GM23338 (cell line): Measurements from ENCODE around the gene CNTRL. TPM values are rescaled to one million over a fixed set of nuclear protein-coding genes. Genes with fewer than 3 reads are reported as not detected.

Source experiments
- ATAC-seq: fragments of 200-7000 bp; cut with Tn5 transposase; 3 replicates; pipeline ENCODE4 v1.9.1; 2020
- DNase-seq: peaks from one replicate; pipeline ENCODE4 v3.0.0-alpha.2; 2015; ENCODE audit warnings: low spot score
- H2AFZ ChIP-seq: fragments of 200-600 bp; sonication (generic); 2 replicates; pipeline ENCODE4 v1.8.0; 2016; ENCODE audit warnings: antibody characterized with exemption, mild to moderate bottlenecking, moderate library complexity
- H3F3A ChIP-seq: fragments of 200-600 bp; sonication (generic); replicated peaks from 2 replicates; pipeline ENCODE4 v1.8.0; 2017; ENCODE audit warnings: antibody characterized with exemption, mixed run types, low read depth
- H3K27ac ChIP-seq: fragments of 200-600 bp; sonication (generic); 2 replicates; pipeline ENCODE4 v1.6.1; 2016; ENCODE audit warnings: low read depth
- H3K27me3 ChIP-seq: fragments of 200-600 bp; sonication (generic); 2 replicates; pipeline ENCODE4 v1.8.0; 2016; ENCODE audit warnings: mild to moderate bottlenecking, mixed run types, moderate library complexity; ENCODE audit not compliant: insufficient read depth
- H3K36me3 ChIP-seq: fragments of 200-600 bp; sonication (generic); 2 replicates; pipeline ENCODE4 v1.8.0; 2016; ENCODE audit warnings: mild to moderate bottlenecking; ENCODE audit not compliant: insufficient read depth
- H3K4me1 ChIP-seq: fragments of 200-600 bp; sonication (generic); 2 replicates; pipeline ENCODE4 v1.8.0; 2016; ENCODE audit warnings: mild to moderate bottlenecking, moderate library complexity; ENCODE audit not compliant: insufficient read depth
- H3K4me2 ChIP-seq: fragments of 200-600 bp; sonication (generic); 2 replicates; pipeline ENCODE4 v1.7.1; 2017; ENCODE audit warnings: mixed run types
- H3K4me3 ChIP-seq: fragments of 200-600 bp; sonication (generic); 2 replicates; pipeline ENCODE4 v1.6.1; 2016; ENCODE audit warnings: mixed run types
- H3K79me2 ChIP-seq: fragments of 200-600 bp; sonication (generic); replicated peaks from 2 replicates; pipeline ENCODE4 v1.8.0; 2017; ENCODE audit warnings: mild to moderate bottlenecking; ENCODE audit not compliant: insufficient read depth
- H3K9me2 ChIP-seq: fragments of 200-600 bp; sonication (generic); 2 replicates; pipeline ENCODE4 v1.8.0; 2017; ENCODE audit not compliant: insufficient read depth
- H4K20me1 ChIP-seq: fragments of 200-600 bp; sonication (generic); replicated peaks from 2 replicates; pipeline ENCODE4 v1.8.0; 2017; ENCODE audit warnings: mild to moderate bottlenecking; ENCODE audit not compliant: insufficient read depth
- H3K27ac Mint-ChIP-seq: 2 replicates; pipeline ENCODE4 v1.8.0; 2020; ENCODE audit warnings: inconsistent platforms, mild to moderate bottlenecking, moderate library complexity, mixed read lengths
- H3K27me3 Mint-ChIP-seq: 3 replicates; pipeline ENCODE4 v1.8.0; 2022; ENCODE audit warnings: low read depth, mild to moderate bottlenecking, moderate library complexity, mixed read lengths, inconsistent platforms; ENCODE audit not compliant: insufficient read depth, poor library complexity
- H3K36me3 Mint-ChIP-seq: 3 replicates; pipeline ENCODE4 v1.8.0; 2021; ENCODE audit warnings: low read depth, mild to moderate bottlenecking, inconsistent platforms, moderate library complexity, mixed read lengths
- H3K4me1 Mint-ChIP-seq: 3 replicates; pipeline ENCODE4 v1.8.0; 2020; ENCODE audit warnings: mild to moderate bottlenecking, inconsistent platforms, mixed read lengths
- H3K4me3 Mint-ChIP-seq: 3 replicates; pipeline ENCODE4 v1.8.0; 2021; ENCODE audit warnings: moderate library complexity, mild to moderate bottlenecking, inconsistent platforms, mixed read lengths
- H3K9me3 Mint-ChIP-seq: 3 replicates; pipeline ENCODE4 v1.8.0; 2020; ENCODE audit warnings: moderate library complexity, mild to moderate bottlenecking, inconsistent platforms, mixed read lengths
- CREB1 ChIP-seq: fragments of 250-450 bp; sonication (Bioruptor Pico); IDR thresholded peaks from 2 replicates; pipeline ENCODE4 v1.5.0; 2020; ENCODE audit warnings: low read depth, mild to moderate bottlenecking, moderate library complexity
- EZH2 ChIP-seq: fragments of 200-600 bp; sonication (generic); IDR thresholded peaks from one replicate; pipeline ENCODE4 v1.8.0; 2017; ENCODE audit warnings: antibody characterized with exemption, mild to moderate bottlenecking, low read depth; ENCODE audit not compliant: unreplicated experiment
- EZH2phosphoT487 ChIP-seq: fragments of 200-600 bp; sonication (generic); IDR thresholded peaks from one replicate; pipeline ENCODE4 v1.8.1; 2018; ENCODE audit warnings: antibody characterized with exemption; ENCODE audit not compliant: unreplicated experiment
- JUNB ChIP-seq: IDR thresholded peaks from one replicate; pipeline ENCODE4 v1.6.1; 2016; ENCODE audit warnings: antibody characterized with exemption; ENCODE audit not compliant: unreplicated experiment
- NANOG ChIP-seq: IDR thresholded peaks from 2 replicates; pipeline ENCODE4 v1.6.1; 2016; ENCODE audit warnings: antibody characterized with exemption, borderline replicate concordance
- POLR2AphosphoS5 ChIP-seq: IDR thresholded peaks from 2 replicates; pipeline ENCODE4 v1.6.1; 2016; ENCODE audit warnings: antibody characterized with exemption, low read depth
- STAT1 ChIP-seq: IDR thresholded peaks from one replicate; pipeline ENCODE4 v1.6.1; 2016; ENCODE audit warnings: antibody characterized with exemption; ENCODE audit not compliant: unreplicated experiment
- ZNF114 ChIP-seq: fragments of 250-450 bp; sonication (Bioruptor Pico); IDR thresholded peaks from 2 replicates; pipeline ENCODE4 v1.5.0; 2020; ENCODE audit warnings: mild to moderate bottlenecking, moderate library complexity
- ZNF331 ChIP-seq: fragments of 250-450 bp; sonication (Bioruptor Pico); IDR thresholded peaks from 2 replicates; pipeline ENCODE4 v1.5.0; 2020; ENCODE audit warnings: low read depth, mild to moderate bottlenecking, moderate library complexity
- polyA plus RNA-seq: library from polyadenylated mRNA; unstranded; fragments of >200 nt; fragmentation: Nextera tagmentation; extraction: Ambion mirVana; gene quantifications from 2 replicates; pipeline ENCODE4 v1.2.1, GENCODE V29; 2016
- total RNA-seq: library from RNA; depleted of rRNA; stranded (reverse); fragments of >200 nt; shearing (Covaris generic); gene quantifications from 2 replicates; pipeline ENCODE4 v1.2.3, GENCODE V29; 2014
- TF ChIP-seq, protein P1 (sequence below), 2 experiments: fragments of 200-600 bp in 1 of 2; sonication (generic) in 1 of 2; conservative IDR thresholded peaks; 2 replicates each; pipeline versions ENCODE4 v1.5.1 to v1.6.1; 2016 to 2017; ENCODE audit warnings: antibody characterized with exemption in 2 of 2, low read depth in 2 of 2, mild to moderate bottlenecking in 2 of 2, moderate library complexity in 1 of 2
- TF ChIP-seq, protein P2 (sequence below): IDR thresholded peaks from one replicate; pipeline ENCODE4 v1.6.1; 2018; ENCODE audit warnings: antibody characterized with exemption; ENCODE audit not compliant: unreplicated experiment
- TF ChIP-seq, protein P3 (sequence below): IDR thresholded peaks from 2 replicates; pipeline ENCODE4 v1.6.1; 2016; ENCODE audit warnings: antibody characterized with exemption
- TF ChIP-seq, protein P4 (sequence below): fragments of 250-450 bp; sonication (Bioruptor Pico); IDR thresholded peaks from 2 replicates; pipeline ENCODE4 v1.5.0; 2020; ENCODE audit warnings: mild to moderate bottlenecking, moderate library complexity

CNTRL gene
- total and polyA plus RNA-seq, 2 experiments from 2014 or later = 9.2 to 11.7 TPM

DNA sequence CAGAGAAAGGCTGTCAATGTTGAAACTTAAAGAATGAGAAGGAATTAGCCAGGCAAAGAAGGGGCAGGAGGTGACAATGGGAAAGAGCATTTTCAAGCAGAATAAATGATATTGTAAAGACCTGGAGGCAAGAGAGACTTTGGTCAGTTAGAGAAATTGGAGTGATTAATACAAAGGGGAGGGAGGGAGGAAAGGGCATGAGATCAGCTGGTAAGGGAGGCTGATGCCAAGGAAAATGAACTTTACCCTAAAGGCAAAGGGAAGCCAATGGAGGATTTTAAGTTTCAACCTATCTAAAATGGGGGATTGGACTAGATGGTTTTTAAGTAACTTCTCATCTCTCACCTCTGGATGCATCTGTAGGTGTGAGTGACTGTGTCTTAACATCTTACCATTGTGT lies 48.0 kb upstream of the CNTRL start:
- Histone ChIP-seq H3K27me3 (no peaks in the 10 kb centered on the region), H3K36me3 (no peaks in the 10 kb centered on the region), H4K20me1 (no peaks in the 10 kb centered on the region), H3K27ac (no peak overlapping the region), H3K4me3 (no peak overlapping the region), H2AFZ (peak overlapping the region; percentile 1; the same call in 1 of the 2 replicates), H3K79me2 (no peaks in the 10 kb centered on the region), H3F3A (no peaks in the 10 kb centered on the region), H3K4me2 (no peak overlapping the region), H3K4me1 (no peaks in the 10 kb centered on the region), H3K9me2 (no peaks in the 10 kb centered on the region)
- Mint-ChIP-seq H3K27me3 (no peaks in the 10 kb centered on the region), H3K27ac (no peak overlapping the region), H3K4me3 (no peak overlapping the region), H3K4me1 (no peaks in the 10 kb centered on the region), H3K36me3 (no peaks in the 10 kb centered on the region), H3K9me3 (no peaks in the 10 kb centered on the region)
- TF ChIP-seq EZH2 (no peak), STAT1 (no peak), NANOG (no peak), EZH2phosphoT487 (no peak), ZNF331 (no peak), JUNB (no peak), ZNF114 (no peak), POLR2AphosphoS5 (no peak), CREB1 (no peak)
- TF ChIP-seq, protein P1, sequence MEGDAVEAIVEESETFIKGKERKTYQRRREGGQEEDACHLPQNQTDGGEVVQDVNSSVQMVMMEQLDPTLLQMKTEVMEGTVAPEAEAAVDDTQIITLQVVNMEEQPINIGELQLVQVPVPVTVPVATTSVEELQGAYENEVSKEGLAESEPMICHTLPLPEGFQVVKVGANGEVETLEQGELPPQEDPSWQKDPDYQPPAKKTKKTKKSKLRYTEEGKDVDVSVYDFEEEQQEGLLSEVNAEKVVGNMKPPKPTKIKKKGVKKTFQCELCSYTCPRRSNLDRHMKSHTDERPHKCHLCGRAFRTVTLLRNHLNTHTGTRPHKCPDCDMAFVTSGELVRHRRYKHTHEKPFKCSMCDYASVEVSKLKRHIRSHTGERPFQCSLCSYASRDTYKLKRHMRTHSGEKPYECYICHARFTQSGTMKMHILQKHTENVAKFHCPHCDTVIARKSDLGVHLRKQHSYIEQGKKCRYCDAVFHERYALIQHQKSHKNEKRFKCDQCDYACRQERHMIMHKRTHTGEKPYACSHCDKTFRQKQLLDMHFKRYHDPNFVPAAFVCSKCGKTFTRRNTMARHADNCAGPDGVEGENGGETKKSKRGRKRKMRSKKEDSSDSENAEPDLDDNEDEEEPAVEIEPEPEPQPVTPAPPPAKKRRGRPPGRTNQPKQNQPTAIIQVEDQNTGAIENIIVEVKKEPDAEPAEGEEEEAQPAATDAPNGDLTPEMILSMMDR (conservative IDR thresholded peaks at IDR 0.05; ENCODE audit: low read depth in 2 of 2) = no peak
- TF ChIP-seq, protein P2, sequence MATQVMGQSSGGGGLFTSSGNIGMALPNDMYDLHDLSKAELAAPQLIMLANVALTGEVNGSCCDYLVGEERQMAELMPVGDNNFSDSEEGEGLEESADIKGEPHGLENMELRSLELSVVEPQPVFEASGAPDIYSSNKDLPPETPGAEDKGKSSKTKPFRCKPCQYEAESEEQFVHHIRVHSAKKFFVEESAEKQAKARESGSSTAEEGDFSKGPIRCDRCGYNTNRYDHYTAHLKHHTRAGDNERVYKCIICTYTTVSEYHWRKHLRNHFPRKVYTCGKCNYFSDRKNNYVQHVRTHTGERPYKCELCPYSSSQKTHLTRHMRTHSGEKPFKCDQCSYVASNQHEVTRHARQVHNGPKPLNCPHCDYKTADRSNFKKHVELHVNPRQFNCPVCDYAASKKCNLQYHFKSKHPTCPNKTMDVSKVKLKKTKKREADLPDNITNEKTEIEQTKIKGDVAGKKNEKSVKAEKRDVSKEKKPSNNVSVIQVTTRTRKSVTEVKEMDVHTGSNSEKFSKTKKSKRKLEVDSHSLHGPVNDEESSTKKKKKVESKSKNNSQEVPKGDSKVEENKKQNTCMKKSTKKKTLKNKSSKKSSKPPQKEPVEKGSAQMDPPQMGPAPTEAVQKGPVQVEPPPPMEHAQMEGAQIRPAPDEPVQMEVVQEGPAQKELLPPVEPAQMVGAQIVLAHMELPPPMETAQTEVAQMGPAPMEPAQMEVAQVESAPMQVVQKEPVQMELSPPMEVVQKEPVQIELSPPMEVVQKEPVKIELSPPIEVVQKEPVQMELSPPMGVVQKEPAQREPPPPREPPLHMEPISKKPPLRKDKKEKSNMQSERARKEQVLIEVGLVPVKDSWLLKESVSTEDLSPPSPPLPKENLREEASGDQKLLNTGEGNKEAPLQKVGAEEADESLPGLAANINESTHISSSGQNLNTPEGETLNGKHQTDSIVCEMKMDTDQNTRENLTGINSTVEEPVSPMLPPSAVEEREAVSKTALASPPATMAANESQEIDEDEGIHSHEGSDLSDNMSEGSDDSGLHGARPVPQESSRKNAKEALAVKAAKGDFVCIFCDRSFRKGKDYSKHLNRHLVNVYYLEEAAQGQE = no peak
- TF ChIP-seq, protein P3, sequence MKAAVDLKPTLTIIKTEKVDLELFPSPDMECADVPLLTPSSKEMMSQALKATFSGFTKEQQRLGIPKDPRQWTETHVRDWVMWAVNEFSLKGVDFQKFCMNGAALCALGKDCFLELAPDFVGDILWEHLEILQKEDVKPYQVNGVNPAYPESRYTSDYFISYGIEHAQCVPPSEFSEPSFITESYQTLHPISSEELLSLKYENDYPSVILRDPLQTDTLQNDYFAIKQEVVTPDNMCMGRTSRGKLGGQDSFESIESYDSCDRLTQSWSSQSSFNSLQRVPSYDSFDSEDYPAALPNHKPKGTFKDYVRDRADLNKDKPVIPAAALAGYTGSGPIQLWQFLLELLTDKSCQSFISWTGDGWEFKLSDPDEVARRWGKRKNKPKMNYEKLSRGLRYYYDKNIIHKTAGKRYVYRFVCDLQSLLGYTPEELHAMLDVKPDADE = no peak
- TF ChIP-seq, protein P4, sequence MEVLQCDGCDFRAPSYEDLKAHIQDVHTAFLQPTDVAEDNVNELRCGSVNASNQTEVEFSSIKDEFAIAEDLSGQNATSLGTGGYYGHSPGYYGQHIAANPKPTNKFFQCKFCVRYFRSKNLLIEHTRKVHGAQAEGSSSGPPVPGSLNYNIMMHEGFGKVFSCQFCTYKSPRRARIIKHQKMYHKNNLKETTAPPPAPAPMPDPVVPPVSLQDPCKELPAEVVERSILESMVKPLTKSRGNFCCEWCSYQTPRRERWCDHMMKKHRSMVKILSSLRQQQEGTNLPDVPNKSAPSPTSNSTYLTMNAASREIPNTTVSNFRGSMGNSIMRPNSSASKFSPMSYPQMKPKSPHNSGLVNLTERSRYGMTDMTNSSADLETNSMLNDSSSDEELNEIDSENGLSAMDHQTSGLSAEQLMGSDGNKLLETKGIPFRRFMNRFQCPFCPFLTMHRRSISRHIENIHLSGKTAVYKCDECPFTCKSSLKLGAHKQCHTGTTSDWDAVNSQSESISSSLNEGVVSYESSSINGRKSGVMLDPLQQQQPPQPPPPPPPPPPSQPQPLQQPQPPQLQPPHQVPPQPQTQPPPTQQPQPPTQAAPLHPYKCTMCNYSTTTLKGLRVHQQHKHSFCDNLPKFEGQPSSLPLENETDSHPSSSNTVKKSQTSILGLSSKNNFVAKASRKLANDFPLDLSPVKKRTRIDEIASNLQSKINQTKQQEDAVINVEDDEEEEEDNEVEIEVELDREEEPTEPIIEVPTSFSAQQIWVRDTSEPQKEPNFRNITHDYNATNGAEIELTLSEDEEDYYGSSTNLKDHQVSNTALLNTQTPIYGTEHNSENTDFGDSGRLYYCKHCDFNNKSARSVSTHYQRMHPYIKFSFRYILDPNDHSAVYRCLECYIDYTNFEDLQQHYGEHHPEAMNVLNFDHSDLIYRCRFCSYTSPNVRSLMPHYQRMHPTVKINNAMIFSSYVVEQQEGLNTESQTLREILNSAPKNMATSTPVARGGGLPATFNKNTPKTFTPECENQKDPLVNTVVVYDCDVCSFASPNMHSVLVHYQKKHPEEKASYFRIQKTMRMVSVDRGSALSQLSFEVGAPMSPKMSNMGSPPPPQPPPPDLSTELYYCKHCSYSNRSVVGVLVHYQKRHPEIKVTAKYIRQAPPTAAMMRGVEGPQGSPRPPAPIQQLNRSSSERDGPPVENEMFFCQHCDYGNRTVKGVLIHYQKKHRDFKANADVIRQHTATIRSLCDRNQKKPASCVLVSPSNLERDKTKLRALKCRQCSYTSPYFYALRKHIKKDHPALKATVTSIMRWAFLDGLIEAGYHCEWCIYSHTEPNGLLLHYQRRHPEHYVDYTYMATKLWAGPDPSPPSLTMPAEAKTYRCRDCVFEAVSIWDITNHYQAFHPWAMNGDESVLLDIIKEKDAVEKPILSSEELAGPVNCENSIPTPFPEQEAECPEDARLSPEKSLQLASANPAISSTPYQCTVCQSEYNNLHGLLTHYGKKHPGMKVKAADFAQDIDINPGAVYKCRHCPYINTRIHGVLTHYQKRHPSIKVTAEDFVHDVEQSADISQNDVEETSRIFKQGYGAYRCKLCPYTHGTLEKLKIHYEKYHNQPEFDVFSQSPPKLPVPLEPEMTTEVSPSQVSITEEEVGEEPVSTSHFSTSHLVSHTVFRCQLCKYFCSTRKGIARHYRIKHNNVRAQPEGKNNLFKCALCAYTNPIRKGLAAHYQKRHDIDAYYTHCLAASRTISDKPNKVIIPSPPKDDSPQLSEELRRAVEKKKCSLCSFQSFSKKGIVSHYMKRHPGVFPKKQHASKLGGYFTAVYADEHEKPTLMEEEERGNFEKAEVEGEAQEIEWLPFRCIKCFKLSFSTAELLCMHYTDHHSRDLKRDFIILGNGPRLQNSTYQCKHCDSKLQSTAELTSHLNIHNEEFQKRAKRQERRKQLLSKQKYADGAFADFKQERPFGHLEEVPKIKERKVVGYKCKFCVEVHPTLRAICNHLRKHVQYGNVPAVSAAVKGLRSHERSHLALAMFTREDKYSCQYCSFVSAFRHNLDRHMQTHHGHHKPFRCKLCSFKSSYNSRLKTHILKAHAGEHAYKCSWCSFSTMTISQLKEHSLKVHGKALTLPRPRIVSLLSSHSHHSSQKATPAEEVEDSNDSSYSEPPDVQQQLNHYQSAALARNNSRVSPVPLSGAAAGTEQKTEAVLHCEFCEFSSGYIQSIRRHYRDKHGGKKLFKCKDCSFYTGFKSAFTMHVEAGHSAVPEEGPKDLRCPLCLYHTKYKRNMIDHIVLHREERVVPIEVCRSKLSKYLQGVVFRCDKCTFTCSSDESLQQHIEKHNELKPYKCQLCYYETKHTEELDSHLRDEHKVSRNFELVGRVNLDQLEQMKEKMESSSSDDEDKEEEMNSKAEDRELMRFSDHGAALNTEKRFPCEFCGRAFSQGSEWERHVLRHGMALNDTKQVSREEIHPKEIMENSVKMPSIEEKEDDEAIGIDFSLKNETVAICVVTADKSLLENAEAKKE = no peak
- DNase-seq (no peak), ATAC-seq (no peak)
